Fibroblast of skin of scalp (primary cell): ENCODE results near the gene PALS1. TPM values are rescaled to one million over a fixed set of nuclear protein-coding genes. Genes with fewer than 3 reads are reported as not detected.

Experiments used
- DNase-seq: peaks from one replicate; pipeline ENCODE4 v3.0.0-alpha.2; 2013
- polyA plus RNA-seq, 2 experiments: library from polyadenylated mRNA; unstranded; fragments of 120-200 nt; gene quantifications; one replicate each; pipeline ENCODE4 v1.2.1, GENCODE V29; 2013; ENCODE audit not compliant: insufficient read length in 2 of 2

The PALS1 gene
- polyA plus RNA-seq (2013, experiment 1 of 2; ENCODE audit: insufficient read length): 11.2 TPM
- polyA plus RNA-seq (2013, experiment 2 of 2; ENCODE audit: insufficient read length): 12.1 TPM

DNA sequence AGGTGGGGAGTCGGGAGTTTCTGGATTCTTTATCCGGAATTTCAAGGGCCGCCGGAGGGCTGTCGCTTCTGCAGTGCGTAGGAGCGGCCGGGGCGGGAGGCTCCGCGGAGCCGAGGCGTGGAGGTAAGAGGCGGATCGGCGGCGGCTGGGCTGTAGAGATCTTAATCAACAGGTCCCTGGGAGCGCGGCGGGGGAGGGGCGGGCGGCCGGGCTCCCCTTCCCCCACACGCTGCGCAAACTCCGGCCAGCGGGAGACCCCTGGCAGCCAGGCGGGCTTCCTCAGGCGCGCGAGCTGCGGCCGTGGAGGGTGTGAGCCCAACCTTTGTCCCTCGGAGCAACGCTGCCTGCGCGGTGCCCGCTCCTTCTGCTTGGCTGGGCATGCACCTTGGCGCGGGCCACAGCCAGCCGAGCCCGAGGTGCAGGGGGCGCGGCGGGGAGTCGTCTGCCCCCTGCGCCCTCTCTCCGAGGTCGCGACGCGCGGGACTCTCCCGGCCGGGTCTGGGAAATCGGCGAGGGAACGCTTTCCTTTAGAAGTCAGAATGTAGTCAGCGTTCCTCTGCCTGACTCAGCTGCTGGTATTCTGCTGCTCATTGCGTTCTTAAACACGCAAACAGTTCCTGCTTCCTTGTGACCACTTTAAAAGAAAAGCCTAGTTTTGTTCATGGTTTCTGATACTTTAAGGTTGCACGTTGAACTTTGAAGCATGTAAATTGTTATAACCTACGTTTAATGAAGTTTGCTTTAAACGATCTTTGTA, at the start of gene PALS1:
TSS of gene PALS1 (plus strand) at position 25 of the 757 bp plus-strand sequence. CDS start 37,736 bp downstream, outside the sequence.
- DNase-seq: peak; percentile 72

DNA sequence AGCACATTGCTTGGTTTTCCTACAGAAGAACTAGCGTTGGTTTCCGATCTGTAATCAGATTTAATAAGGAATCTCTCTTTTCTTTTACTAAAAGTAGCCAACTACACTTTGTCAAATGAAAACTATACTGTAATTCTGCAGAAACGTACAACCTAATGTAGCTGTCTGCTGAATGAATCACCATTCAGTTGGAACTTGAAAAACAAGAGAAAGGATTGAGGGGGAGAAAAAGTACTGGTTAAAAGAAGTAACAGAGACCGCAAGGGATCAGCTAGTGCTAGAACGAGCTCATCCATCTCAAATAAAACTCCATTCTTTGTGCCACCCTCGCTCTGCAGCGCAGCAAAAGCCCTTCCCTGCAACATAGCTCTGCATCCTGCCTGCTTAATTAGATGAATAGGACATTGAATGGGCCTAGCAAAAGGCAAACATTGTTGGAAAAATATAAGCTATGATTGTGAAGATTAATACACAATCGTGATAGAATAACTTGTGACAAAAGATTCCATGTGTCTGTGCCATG, 49.4 kb upstream of the PALS1 start:
- DNase-seq: no peak

DNA sequence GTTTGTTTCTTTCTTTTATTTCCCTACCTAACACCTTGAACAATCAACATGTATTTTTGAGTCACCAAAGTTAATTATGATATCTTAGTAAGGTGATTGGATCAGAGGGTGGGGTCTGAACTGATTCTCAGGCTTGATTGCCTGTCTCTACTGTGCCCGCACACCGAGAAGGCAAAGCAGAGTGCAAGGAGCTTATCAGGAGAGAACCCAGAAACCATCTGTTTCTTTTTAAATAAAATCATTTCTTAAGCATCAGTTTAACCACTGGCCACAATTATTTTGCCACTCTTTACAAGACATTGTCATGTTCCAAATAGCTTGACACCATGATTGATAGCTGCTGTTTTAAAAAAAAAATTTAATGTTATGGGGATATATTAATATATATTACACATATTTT, 48.9 kb upstream of the PALS1 start:
- no peak for DNase-seq

DNA sequence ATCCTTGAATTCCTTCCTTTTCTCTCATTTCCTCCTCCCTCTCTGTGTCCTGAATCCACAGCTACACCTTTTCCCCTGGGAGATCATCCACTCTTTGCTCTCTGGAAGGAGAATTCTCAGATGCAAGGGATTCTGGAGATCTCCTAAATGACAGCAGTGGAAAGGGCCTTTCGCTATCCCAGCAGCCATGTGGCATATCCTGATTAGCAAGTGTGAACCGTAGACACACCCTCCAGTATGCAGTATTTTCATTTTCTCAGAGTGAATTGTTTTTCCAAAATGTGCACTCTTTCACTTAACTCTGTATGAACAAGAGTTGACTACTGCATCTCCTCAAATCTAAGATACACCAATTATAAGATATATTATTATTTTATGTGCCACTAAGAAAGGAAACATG, 46.0 kb upstream of the PALS1 start:
- DNase-seq: no peak

DNA sequence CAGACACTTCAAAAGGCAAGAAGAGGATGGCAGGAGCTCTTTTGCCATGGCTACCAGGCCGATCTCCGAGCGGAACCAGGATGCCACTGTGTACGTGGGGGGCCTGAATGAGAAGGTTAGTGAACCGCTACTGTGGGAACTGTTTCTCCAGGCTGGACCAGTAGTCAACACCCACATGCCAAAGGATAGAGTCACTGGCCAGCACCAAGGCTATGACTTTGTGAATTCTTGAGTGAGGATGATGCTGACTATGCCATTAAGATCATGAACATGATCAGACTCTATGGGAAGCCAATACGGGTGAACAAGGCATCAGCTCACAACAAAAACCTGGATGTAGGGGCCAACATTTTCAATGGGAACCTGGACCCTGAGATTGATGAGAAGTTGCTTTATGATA, 42.2 kb upstream of the PALS1 start:
- peak; percentile 4 for DNase-seq

DNA sequence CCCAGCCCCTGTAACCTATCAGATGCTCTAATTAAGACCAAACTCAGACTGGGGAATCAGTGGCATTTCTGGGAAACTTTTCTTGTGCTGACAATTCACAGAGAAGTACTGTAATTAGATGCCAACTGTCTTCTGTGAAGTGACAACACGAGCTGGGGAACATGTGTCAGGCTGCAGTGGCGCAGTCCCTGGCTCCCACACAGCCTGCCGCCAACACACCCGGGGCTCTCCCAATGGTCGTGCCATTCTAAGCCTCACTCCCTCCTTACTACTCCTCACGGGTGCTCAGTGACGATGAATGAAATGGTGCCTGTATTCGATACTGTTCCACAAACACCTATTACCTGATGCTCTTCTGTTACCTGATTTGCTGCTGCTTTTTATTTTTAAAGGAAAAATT, 33.4 kb upstream of the PALS1 start:
- DNase-seq: no peak

DNA sequence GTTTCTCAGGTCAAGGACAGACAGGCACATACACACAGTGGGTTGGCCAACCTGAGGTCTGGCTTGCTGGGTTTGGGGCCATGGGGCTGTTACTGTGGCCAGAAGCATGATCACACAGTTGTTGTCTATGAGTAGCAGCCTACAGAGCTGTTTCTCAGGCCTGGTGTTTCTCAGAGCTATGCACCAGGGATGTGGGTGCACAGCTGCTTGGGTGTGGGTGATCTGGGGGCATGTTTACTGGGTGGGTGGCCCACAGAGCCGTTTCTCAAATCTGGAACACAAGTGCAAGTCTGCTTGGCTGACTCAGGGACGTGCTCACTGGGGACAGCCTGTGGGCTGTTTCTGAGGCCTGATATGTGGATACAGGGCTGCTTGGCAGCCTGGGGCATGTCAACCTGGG, 23.1 kb upstream of the PALS1 start:
- no peak for DNase-seq

DNA sequence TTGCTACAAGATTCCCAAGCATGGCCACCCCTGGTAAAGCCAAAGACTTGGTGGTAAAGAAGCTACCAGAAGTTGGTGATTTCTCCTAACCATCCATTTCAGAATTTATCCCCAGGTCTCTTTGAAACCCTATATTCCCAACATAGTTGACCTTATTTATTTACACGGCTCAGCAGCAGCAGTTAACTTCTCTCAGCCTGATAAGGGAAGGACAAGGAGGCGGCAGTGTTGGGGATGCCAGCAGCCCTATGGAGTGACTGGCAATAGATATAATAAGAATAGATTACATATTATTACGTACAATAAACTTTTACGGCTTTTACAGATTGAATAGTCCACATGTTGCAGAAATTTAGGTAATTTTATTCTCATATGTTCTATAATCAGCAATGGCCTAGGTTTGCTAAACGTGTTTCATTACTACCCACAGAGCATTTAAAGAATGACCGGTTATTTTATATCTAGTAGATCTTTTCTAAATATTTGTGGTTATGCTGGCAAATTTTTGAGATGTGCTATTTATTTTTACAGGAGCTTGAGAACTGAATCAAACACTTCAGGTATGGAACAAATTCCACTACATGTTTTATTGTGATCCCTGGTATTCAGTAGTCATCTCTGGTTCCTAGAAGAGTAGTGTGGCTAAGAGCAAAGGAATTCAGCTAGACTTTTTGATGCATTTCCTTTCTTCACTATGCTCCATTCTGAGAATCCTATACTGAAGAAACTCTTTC, 19.8 kb upstream of the PALS1 start:
- peak; percentile 78 for DNase-seq

DNA sequence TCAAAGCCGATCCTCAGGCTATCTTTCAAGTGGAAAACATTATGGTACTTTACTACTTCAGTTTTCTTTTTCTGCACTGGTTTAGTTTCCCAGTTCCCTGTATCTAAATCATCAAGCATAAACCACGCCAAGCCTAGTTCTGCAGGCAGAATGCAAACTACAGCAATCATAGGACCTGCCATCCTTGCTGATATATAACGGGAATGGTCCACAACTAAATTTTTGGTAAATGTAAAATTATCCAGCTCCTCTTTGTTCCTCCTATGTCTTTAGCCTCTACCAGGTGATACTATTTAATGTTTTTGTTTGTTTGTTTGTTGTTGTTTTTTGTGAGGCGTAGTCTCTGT, 19.3 kb upstream of the PALS1 start:
- DNase-seq: no peak

DNA sequence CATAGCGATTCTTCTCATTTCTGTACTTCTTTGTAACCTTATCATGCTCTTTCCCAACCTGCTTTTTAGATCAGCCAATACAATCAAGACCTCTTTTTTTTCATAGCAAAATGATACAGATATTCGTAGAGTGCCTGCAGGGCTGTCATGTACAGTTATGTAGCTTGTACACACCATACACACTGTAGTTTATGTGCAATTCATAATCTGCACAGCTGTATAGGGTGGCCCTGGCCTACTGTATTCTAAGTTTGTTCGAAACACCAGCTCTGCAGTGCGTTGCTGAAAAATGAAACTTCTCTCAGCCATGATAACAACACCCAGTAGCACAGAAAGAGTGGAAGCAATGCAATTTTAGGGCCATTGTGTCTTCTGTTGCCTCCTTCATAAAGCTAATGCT, 15.7 kb upstream of the PALS1 start:
- DNase-seq: no peak

DNA sequence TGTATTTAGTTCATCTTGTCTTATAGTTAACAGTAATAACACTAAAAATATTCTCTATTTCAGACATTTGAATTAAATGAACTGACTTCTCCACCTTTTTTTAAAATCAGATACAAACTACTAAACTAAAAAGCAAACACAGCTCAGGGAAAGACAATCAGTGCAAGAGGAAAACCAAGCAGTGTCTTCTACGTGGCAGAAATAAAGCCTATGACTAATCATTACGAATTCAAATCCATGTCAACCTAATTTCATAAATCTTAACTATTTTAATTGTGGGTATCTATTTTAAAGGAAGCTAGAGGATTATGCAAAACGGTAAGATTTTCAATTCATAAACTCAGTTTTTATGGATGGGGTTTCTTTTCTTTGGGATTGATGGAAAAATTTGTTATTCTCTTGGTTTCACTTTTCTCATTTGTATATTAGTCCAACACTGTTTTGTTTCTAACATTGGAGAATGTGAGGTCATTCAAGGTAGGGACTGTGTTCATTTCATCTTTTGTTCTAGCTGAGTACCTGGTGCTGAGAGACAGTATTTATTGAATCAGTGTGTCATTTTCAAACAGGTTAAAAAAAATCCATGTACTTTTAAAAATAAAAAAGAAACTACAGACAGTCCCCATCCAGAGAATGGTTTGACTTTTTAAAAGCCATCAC, 12.8 kb upstream of the PALS1 start:
- DNase-seq: no peak

DNA sequence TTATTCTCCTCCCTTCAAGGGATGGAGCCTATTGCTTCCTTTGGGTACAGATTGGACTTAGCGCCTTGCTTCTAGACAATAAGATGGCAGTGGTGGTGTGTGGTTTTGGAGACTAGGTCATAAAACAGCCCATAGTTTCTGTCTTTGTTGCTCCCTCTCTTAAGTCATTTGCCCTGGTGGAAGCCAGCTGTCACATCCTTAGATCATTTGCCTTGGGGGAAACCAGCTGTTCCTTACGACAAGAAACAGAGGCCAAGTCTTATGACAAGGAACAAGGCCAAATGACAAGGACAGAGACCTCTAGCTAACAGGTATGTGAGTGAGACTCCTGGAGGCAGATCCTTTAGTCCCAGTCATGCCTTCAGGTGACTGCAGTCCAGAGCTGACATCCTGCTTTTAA, 9.2 kb upstream of the PALS1 start:
- DNase-seq: no peak

DNA sequence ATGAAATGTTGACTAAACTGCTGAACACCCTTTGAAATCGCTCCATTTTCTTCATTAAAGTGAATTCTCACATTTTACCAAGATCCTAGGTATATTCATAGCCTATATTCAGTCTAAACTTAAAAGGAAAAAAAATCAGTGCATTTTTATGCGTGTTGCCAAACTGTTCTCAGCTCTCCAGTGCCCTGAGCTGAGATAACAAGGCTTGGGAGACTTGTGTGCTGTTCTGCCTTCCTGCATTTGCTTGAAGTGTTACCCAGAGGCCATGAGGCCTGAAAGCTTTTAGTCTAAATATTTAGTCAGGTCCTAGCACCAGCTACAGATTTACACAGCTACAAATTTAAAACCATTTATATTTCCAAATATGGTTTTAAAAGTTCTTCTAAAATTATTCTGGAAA, 8.6 kb upstream of the PALS1 start:
- no peak for DNase-seq

DNA sequence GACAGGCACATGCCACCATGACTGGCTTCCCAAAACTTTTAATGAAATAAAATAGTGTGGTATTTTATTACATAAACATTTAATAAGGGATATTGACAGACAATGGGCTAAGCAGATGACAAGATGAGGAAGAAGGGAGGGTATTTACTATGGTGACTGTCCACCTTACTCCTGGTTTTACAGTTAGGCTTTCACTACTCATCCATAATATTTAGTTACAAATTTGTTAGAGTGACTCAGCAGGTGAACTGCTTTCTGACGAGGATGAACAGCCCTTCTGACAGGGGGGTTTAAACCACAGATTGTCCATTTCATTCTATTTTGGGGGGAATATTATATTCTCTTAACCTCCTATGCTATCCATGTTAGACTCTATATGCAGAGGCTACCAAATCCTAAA, 3.6 kb upstream of the PALS1 start:
- no peak for DNase-seq

DNA sequence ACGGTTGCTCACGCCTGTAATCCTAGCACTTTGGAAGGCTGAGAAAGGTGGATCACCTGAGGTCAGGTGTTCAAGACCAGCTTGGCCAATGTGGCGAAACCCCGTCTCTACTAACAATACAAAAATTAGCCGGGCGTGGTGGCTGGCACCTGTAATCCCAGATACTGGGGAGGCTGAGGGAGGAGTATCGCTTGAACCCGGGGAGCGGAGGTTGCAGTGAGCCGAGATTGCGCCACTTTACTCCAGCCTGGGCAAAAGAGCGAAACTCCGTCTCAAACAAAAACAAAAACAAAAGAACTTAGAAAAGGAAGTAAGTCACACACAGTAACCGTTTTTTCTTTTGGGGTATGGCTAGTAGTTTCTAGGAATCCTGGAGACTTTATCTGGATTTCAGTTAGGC, 1.7 kb upstream of the PALS1 start:
- no peak for DNase-seq

DNA sequence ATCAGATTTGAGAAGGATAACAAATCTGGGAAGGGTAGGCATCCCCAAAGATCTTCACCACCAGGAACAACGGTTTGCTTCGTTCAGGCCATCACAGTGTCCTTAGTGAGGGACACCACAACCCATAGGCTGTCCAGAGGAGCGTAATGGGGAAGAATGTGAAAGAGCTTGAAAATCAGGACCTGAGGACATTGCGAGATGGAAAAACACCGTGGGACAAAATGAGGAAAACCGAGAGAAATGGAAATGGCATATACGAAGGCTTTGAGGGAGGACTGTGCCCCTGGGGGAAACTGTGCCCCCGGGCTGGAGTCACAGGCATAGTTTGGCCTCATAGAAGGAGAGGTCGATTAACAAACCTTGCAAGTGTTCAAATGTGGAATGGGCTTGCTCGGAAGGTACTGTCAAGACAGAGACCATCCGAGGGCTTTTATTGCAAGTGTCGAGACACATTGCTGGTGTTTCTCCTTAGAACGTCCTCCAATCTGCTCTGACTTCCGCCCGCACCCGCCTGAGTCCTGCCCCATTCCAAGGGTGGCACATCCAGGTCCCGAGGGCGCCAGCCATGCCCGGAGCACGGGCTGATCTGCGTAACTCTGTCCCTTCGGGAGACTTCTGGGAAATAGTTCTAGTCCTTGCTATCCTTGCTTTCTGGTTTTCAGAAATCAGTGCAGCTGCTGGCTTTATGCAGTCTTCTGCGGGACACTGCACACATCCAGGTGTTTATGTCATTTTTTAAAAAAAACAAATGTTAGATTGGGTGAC, 885 bp upstream of the PALS1 start:
- peak; percentile 32 for DNase-seq

DNA sequence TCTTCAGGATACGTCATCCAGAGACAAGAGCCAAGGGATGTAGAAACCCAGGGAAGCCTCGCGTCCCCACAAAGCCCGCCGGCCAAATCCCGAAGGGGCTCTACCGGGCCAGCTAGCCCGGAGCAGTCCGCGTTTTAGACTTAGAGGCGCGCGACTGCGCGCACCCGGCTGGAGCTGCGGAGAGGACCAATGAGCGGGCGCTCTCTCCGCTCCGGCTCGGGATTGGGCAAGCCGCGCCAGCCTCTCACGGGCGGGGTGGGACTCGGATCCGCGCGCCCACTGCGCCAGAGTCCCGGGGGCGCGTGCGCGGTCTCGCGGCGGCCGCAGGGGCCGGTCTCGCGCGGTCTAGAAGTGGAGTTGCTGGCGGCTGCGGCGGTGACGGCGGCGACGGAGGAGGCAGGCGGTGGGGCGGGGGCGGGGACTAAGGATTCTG, 241 bp upstream of the PALS1 start:
- DNase-seq: peak; percentile 97

DNA sequence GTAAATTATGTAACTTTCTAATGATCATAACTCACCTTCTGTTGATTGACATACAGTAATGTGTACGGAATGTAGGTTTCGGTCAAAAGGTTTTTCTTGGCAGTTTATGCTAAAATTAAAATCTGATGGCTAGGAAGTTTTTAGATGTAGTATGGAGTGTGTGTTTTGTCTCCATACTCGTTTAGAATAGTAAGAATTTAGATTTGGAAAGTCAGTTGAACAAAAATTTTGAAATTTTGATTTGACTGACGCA, 859 bp downstream of the PALS1 start:
- DNase-seq: no peak

DNA sequence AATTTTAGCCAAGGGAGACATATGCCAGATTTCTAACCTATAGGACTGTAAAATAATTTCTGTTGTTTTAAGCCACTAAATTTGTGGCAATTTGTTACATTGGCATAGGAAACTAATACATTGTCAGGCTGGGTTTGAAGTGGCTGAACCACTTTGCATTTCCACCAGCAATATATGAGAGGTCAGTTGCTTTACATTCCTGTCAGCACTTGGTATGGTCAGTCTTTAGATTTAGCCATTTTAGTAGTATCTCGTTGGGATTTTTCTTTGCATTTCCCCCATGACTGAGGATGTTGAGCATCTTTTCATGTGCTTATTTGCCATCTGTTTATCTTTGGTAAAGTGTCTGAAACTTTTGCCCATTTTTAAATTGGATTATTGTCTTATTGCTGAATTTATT, 3.9 kb downstream of the PALS1 start:
- DNase-seq: no peak

DNA sequence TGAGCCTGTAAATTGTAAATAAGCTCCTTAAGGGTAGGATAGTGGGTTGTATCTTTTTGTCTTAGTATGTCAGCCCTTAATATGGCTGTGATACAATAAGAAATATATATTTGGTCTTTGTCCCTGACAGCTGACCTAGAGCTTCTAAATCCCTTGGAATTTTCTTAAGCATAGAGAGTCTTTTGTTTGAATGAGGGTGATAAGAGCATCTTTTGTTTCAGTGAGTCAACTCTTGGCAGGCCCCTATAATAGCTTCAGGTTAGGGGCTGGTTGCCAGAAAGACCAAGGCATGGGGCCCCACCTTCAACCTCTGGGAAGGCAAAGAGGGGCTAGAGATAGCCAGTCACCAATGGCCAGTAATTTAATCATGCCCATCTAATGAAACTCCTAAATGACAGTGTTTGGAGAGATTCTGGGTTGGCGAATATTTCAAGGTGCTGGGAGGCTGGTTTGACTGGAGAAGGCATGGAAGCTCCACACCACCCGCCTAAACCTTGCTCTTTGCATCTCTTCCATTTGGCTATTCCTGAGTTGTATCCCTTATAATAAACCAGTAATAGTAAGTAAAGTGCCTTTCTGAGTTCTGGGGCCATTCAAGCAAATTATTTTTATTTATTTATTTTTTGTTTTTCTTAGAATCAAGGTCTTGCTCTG, 10.5 kb downstream of the PALS1 start:
- DNase-seq: no peak

DNA sequence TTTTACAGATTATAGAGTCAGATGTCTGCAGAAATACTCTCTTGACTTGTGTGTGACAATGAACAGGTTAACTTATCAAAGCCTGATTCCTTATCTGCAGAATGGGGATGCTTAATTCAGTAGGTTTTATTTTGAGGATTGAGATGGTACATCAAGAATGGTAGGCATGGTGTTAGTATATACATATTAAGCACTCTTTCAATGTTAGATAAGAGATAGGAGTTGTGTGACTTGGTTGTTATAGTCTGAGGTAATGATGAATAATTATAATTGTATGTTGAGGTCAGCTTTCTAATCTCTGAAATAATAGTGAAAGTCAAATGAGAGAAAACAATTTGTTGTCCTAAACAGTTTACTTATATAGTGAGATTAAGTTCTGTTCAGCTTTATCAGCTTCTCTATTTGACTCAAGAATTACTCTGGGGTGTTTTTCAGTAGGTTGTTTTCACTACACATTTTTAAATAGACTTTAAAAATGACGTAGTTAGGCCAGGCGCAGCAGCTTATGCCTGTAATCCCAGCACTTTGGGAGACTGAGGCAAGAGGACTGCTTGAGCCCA, 11.9 kb downstream of the PALS1 start:
- no peak for DNase-seq

DNA sequence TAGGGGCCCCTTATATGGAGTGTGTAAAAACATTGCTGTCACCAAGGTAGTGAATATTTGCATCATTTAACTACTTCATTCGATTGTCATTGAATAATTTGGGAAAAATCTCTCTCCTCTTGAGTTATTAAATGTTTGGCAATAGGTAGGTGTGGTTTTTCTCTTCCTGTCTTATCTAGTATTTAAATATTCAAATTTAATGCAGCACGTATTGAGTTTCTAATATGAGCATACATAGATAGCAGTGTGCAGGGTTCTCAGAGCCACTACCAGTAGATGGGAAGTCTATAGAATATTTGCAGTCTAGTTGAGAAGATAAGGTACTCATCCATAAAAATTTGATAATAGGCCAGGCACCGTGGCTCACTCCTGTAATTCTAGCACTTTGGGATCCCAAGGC, 16.7 kb downstream of the PALS1 start:
- DNase-seq: no peak
